Measurements from ENCODE around the gene ZNF235. TPM values are rescaled to one million over a fixed set of nuclear protein-coding genes. Genes with fewer than 3 reads are reported as not detected.

Gene ZNF235
- total and polyA plus RNA-seq, 2 of the 8 experiments (the other 6 are each of a cell fraction or from before 2014, with no cell fraction given): 2.0 to 5.3 TPM

DNA sequence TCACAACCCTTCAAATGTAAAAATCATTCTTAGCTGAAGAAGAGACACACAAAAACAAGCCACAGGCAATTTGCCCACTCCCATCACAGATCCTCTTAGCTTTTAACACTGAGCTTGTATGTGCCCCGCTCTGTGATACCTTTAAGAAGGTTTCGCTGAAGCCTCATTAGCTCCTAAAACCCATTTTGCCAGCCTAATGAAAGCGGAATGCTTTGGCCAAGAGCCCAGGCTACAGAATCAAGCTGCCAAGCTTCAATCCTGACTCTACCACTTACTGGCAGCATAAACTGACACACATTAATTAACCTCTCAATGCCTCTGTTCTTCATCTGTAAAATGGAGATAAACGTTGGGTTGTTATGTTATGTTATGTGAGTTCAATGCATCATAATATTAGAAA is 41.1 kb upstream of the ZNF235 start:
- H2AK5ac ChIP-seq (ENCODE audit: low read depth, low read length): no peak overlapping the region
- H4K91ac ChIP-seq (replicated peaks; ENCODE audit: insufficient read length, low read length): no peak overlapping the region
- no peak overlapping the region for H2BK5ac ChIP-seq (ENCODE audit: low read depth, low read length)
- H3K36me3 ChIP-seq (ENCODE audit: control insufficient read depth in 2 of 4, insufficient read depth in 4 of 4, low read length in 3 of 4): no peaks in the 10 kb centered on the region
- TF ChIP-seq SUZ12 (IDR thresholded peaks at IDR 0.05; ENCODE audit: low read length) (no peak), SIX5 (IDR thresholded peaks at IDR 0.05; ENCODE audit: low read depth, low read length) (no peak), CEBPB (IDR thresholded peaks at IDR 0.05; ENCODE audit: low read depth, low read length) (no peak), ZNF274 (IDR thresholded peaks at IDR 0.05; ENCODE audit: borderline replicate concordance, extremely low read depth, low read length) (no peak)
- TF ChIP-seq, protein P1, sequence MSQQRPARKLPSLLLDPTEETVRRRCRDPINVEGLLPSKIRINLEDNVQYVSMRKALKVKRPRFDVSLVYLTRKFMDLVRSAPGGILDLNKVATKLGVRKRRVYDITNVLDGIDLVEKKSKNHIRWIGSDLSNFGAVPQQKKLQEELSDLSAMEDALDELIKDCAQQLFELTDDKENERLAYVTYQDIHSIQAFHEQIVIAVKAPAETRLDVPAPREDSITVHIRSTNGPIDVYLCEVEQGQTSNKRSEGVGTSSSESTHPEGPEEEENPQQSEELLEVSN (IDR thresholded peaks at IDR 0.05): no peak
- TF ChIP-seq, protein P2, sequence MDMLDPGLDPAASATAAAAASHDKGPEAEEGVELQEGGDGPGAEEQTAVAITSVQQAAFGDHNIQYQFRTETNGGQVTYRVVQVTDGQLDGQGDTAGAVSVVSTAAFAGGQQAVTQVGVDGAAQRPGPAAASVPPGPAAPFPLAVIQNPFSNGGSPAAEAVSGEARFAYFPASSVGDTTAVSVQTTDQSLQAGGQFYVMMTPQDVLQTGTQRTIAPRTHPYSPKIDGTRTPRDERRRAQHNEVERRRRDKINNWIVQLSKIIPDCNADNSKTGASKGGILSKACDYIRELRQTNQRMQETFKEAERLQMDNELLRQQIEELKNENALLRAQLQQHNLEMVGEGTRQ (IDR thresholded peaks at IDR 0.05; ENCODE audit: low read length): no peak
- TF ChIP-seq, protein P3, sequence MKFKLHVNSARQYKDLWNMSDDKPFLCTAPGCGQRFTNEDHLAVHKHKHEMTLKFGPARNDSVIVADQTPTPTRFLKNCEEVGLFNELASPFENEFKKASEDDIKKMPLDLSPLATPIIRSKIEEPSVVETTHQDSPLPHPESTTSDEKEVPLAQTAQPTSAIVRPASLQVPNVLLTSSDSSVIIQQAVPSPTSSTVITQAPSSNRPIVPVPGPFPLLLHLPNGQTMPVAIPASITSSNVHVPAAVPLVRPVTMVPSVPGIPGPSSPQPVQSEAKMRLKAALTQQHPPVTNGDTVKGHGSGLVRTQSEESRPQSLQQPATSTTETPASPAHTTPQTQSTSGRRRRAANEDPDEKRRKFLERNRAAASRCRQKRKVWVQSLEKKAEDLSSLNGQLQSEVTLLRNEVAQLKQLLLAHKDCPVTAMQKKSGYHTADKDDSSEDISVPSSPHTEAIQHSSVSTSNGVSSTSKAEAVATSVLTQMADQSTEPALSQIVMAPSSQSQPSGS (IDR thresholded peaks at IDR 0.05; ENCODE audit: low read length): no peak
- DNase-seq (ENCODE audit: low read depth in 1 of 2, low spot score in 2 of 2) (no peak), FAIRE-seq (no peak)
- no peak overlapping the region for H3K14ac ChIP-seq (ENCODE audit: insufficient read length)
- no peak overlapping the region for H3K4me2 ChIP-seq (ENCODE audit: insufficient read depth in 1 of 2, low read depth in 2 of 2, low read length in 2 of 2)
- H3K79me1 ChIP-seq (ENCODE audit: low read depth, low read length): no peaks in the 10 kb centered on the region
- ChIA-PET CTCF (ENCODE audit: partially characterized antibody) (no interaction called here), POLR2A (ENCODE audit: partially characterized antibody) (no interaction called here)
- H4K20me1 ChIP-seq (replicated peaks in 1 of 2; ENCODE audit: control insufficient read depth in 1 of 2, insufficient read depth in 2 of 2, low read length in 2 of 2): no peaks in the 10 kb centered on the region
- no peak overlapping the region for H4K5ac ChIP-seq (ENCODE audit: insufficient read length, low read depth, low read length)
- 91% methylated on average over 4 of the region's 4 CpGs; no CpG with 5 or more reads in 1 of the 2 experiments for WGBS, 2 experiments (ENCODE audit: extremely low coverage in 1 of 2, insufficient coverage in 1 of 2, insufficient read length in 1 of 2, insufficient replicate concordance in 2 of 2, low coverage in 1 of 2, low lambda C conversion rate in 2 of 2, missing lambda C conversion rate in 1 of 2)
- no peaks in the 10 kb centered on the region for H3K23me2 ChIP-seq (ENCODE audit: low read depth, low read length)
- H3K23ac ChIP-seq (ENCODE audit: insufficient read length): no peak overlapping the region
- peaks cover 34 to 35% of the 10 kb centered on the region in 2 experiments for H3K9me3 ChIP-seq (ENCODE audit: insufficient read depth in 2 of 2, low read depth in 1 of 2, low read length in 1 of 2)
- H2BK120ac ChIP-seq (replicated peaks; ENCODE audit: low read depth, low read length): no peak overlapping the region
- H3K4ac ChIP-seq (replicated peaks; ENCODE audit: insufficient read length, low read depth, low read length): no peak overlapping the region
- H2AFZ ChIP-seq (ENCODE audit: low read length): no peak overlapping the region
- H2BK15ac ChIP-seq (ENCODE audit: low read length): no peak overlapping the region
- H3K27ac ChIP-seq (ENCODE audit: low read depth, low read length): no peak overlapping the region
- H3K27me3 ChIP-seq (replicated peaks in 1 of 4; ENCODE audit: control insufficient read depth in 3 of 4, extremely low read depth in 1 of 4, insufficient read depth in 3 of 4, low read length in 3 of 4): no peaks in the 10 kb centered on the region
- H3K9ac ChIP-seq (replicated peaks in 1 of 4; ENCODE audit: extremely low read depth in 1 of 4, low read depth in 3 of 4, low read length in 3 of 4): no peak overlapping the region
- no peaks in the 10 kb centered on the region for H3K4me1 ChIP-seq (replicated peaks in 1 of 4; ENCODE audit: control insufficient read depth in 3 of 4, insufficient read depth in 4 of 4, low read length in 3 of 4)
- H3K56ac ChIP-seq (replicated peaks; ENCODE audit: insufficient read length, low read depth, low read length): no peak overlapping the region
- no peak overlapping the region for H4K8ac ChIP-seq (ENCODE audit: extremely low read depth, insufficient read depth, low read length)
- no peak overlapping the region for H2BK12ac ChIP-seq (ENCODE audit: low read depth, low read length)
- no peaks in the 10 kb centered on the region for H3K79me2 ChIP-seq (ENCODE audit: control insufficient read depth in 1 of 2, insufficient read depth in 2 of 2, low read length in 2 of 2)
- H3K4me3 ChIP-seq (ENCODE audit: extremely low read depth in 1 of 4, insufficient read depth in 2 of 4, low read depth in 3 of 4, low read length in 4 of 4): no peak overlapping the region
- H2BK20ac ChIP-seq (ENCODE audit: low read length): no peak overlapping the region
- no peak overlapping the region for H3K18ac ChIP-seq (ENCODE audit: extremely low read depth, low read length)
